Neural progenitor cell (in vitro differentiated cells): Measurements from ENCODE around the gene FLAD1. TPM values are rescaled to one million over a fixed set of nuclear protein-coding genes. Genes with fewer than 3 reads are reported as not detected.

Experiments
- DNase-seq: peaks from one replicate; pipeline ENCODE4 v3.0.0-alpha.2; 2016; ENCODE audit warnings: low spot score
- H2AFZ ChIP-seq: fragments of 200-600 bp; sonication (generic); replicated peaks from 2 replicates; pipeline ENCODE4 v1.6.1; 2016; ENCODE audit warnings: antibody characterized with exemption
- H3F3A ChIP-seq: fragments of 200-600 bp; sonication (generic); 2 replicates; pipeline ENCODE4 v1.6.1; 2016; ENCODE audit warnings: antibody characterized with exemption, low read depth
- H3K27ac ChIP-seq: fragments of 200-600 bp; sonication (generic); 2 replicates; pipeline ENCODE4 v1.5.1; 2016; ENCODE audit warnings: mild to moderate bottlenecking
- H3K27me3 ChIP-seq: fragments of 200-600 bp; sonication (generic); 2 replicates; pipeline ENCODE4 v1.6.1; 2016; ENCODE audit warnings: mild to moderate bottlenecking, moderate library complexity
- H3K36me3 ChIP-seq: fragments of 200-600 bp; sonication (generic); 2 replicates; pipeline ENCODE4 v1.5.1; 2016
- H3K4me1 ChIP-seq: fragments of 200-600 bp; sonication (generic); 2 replicates; pipeline ENCODE4 v1.6.1; 2016; ENCODE audit warnings: mixed run types
- H3K4me2 ChIP-seq: fragments of 200-600 bp; sonication (generic); 2 replicates; pipeline ENCODE4 v1.6.1; 2016
- H3K4me3 ChIP-seq: fragments of 200-600 bp; sonication (generic); 2 replicates; pipeline ENCODE4 v1.5.1; 2016
- H3K79me2 ChIP-seq: fragments of 200-600 bp; sonication (generic); 2 replicates; pipeline ENCODE4 v1.6.1; 2016; ENCODE audit warnings: low read depth
- H3K9ac ChIP-seq: fragments of 200-600 bp; sonication (generic); 2 replicates; pipeline ENCODE4 v1.6.1; 2016
- H3K9me3 ChIP-seq: fragments of 200-600 bp; sonication (generic); 2 replicates; pipeline ENCODE4 v1.5.1; 2016; ENCODE audit warnings: low read depth
- H4K20me1 ChIP-seq: fragments of 200-600 bp; sonication (generic); 2 replicates; pipeline ENCODE4 v1.6.1; 2016; ENCODE audit warnings: low read depth
- H3K27ac Mint-ChIP-seq: 3 replicates; pipeline ENCODE4 v1.8.0; 2021; ENCODE audit warnings: mixed read lengths
- H3K27me3 Mint-ChIP-seq: 2 replicates; pipeline ENCODE4 v1.8.0; 2022; ENCODE audit warnings: low read depth, mild to moderate bottlenecking, inconsistent platforms, moderate library complexity, mixed read lengths; ENCODE audit not compliant: insufficient read depth
- H3K36me3 Mint-ChIP-seq: 3 replicates; pipeline ENCODE4 v1.8.0; 2021; ENCODE audit warnings: mixed read lengths
- H3K4me1 Mint-ChIP-seq: 3 replicates; pipeline ENCODE4 v1.8.0; 2021; ENCODE audit warnings: mixed read lengths
- H3K4me3 Mint-ChIP-seq: 3 replicates; pipeline ENCODE4 v1.8.0; 2021; ENCODE audit warnings: mild to moderate bottlenecking, moderate library complexity, mixed read lengths
- H3K9me3 Mint-ChIP-seq: 3 replicates; pipeline ENCODE4 v1.8.0; 2020; ENCODE audit warnings: mixed read lengths
- CTCF ChIP-seq: fragments of 200-600 bp; sonication (generic); IDR thresholded peaks from 2 replicates; pipeline ENCODE4 v1.5.1; 2017; ENCODE audit warnings: antibody characterized with exemption, mild to moderate bottlenecking
- EZH2 ChIP-seq: fragments of 200-600 bp; sonication (generic); IDR thresholded peaks from 2 replicates; pipeline ENCODE4 v1.6.1; 2017; ENCODE audit warnings: antibody characterized with exemption, mild to moderate bottlenecking, moderate library complexity
- EZH2phosphoT487 ChIP-seq: fragments of 200-600 bp; sonication (generic); IDR thresholded peaks from 2 replicates; pipeline ENCODE4 v1.6.1; 2017; ENCODE audit warnings: antibody characterized with exemption
- total RNA-seq: library from RNA; depleted of rRNA; stranded (reverse); fragments of >200 nt; gene quantifications from 2 replicates; pipeline ENCODE4 v1.2.3, GENCODE V29; 2015; ENCODE audit warnings: low replicate concordance

FLAD1 gene
- total RNA-seq, 1 donor from 2014 or later, result 19.3 TPM

DNA sequence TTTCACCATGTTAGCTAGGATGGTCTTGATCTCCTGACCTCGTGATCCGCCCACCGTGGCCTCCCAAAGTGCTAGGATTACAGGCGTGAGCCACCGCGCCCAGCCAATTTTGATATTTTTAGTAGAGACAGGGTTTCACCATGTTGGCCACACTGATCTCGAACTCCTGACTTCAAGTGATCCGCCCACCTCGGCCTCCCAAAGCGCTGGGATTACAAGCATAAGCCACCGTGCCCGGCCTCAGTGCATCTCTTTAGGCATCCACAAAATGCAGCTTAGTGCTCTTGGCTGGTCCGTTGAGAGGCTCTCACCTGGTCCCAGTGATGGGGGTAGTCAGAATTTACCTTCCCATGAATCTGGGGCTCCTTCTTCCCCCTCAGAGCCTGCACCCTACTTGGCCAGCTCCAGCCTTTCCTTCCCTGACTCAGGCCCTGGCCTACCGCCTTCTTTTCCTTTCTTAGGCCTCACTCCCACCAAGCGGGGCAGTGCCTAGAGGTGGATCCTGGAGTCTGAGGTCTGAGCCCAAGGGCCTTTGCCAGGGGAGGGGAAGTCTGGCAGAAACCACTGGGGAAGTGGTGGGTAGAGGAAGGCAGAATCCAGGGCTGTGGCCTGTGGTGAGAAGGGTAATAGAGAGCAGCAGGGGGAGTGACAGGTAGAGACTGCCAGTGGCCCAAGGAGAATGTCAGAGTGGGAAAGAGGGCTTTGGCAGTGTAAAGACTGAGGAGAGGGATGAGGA is 14.0 kb downstream of the FLAD1 start:
- Histone ChIP-seq H3K79me2 (no peaks in the 10 kb centered on the region), H2AFZ (no peak overlapping the region), H3K27me3 (no peaks in the 10 kb centered on the region), H3K4me2 (no peak overlapping the region), H3K36me3 (no peaks in the 10 kb centered on the region), H3K4me3 (no peak overlapping the region), H3F3A (peaks cover 46% of the 10 kb centered on the region), H3K9ac (no peak overlapping the region), H3K4me1 (peaks cover 8% of the 10 kb centered on the region), H4K20me1 (no peaks in the 10 kb centered on the region), H3K9me3 (no peaks in the 10 kb centered on the region), H3K27ac (no peak overlapping the region)
- H3K27me3 Mint-ChIP-seq, result peaks cover 12% of the 10 kb centered on the region
- peaks cover 30% of the 10 kb centered on the region for H3K4me1 Mint-ChIP-seq
- no peak overlapping the region for H3K4me3 Mint-ChIP-seq
- H3K9me3 Mint-ChIP-seq, result no peaks in the 10 kb centered on the region
- no peak for DNase-seq
- H3K36me3 Mint-ChIP-seq, result peaks cover 2% of the 10 kb centered on the region
- no peak overlapping the region for H3K27ac Mint-ChIP-seq
- TF ChIP-seq EZH2 (no peak), EZH2phosphoT487 (no peak), CTCF (no peak)

DNA sequence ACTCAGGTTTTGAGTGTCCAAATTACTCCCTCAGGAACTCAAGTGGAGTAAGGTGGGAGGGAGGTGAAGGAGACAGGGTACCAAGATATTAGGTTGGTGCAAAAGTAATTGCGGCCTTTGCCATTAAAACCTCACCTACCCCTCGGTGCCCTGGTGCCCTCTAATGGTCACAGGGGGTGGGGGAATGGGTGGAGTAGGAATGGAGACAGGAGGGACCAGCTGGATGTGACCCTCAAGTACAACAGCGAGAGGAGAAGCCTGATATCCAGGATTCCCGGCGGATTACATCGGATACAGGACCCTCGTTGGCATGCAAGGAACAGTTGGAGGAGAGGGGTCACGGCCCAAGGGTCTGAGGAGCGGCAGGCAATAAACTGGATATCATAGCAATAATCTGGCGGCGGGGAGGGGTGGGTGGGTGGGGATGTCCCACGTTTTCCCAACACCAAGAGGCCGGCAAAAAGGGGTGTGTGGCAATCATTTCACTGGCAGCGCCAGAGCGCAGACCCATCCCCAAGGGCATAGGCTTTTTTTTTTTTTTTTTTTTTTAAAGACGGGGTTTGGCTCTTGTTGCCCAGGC is 15.1 kb downstream of the FLAD1 start:
- Histone ChIP-seq H3K9ac (no peak overlapping the region), H3K4me3 (no peak overlapping the region), H3K27ac (no peak overlapping the region), H3K36me3 (no peaks in the 10 kb centered on the region), H4K20me1 (no peaks in the 10 kb centered on the region), H3K4me2 (no peak overlapping the region), H3K9me3 (no peaks in the 10 kb centered on the region), H2AFZ (no peak overlapping the region), H3K27me3 (no peaks in the 10 kb centered on the region), H3F3A (peaks cover 42% of the 10 kb centered on the region), H3K79me2 (peaks cover 7% of the 10 kb centered on the region), H3K4me1 (peaks cover 8% of the 10 kb centered on the region)
- Mint-ChIP-seq H3K4me3 (peak overlapping the region; percentile 59), H3K27ac (no peak overlapping the region), H3K36me3 (no peaks in the 10 kb centered on the region), H3K27me3 (peaks cover 7% of the 10 kb centered on the region), H3K9me3 (no peaks in the 10 kb centered on the region), H3K4me1 (peaks cover 25% of the 10 kb centered on the region)
- DNase-seq, result no peak
- TF ChIP-seq EZH2phosphoT487, result no peak
- TF ChIP-seq EZH2, result no peak
- no peak for TF ChIP-seq CTCF

- Histone ChIP-seq H3K9ac (no peak overlapping the region), H3K36me3 (no peaks in the 10 kb centered on the region), H3K9me3 (no peaks in the 10 kb centered on the region), H2AFZ (no peak overlapping the region), H3F3A (peaks cover 43% of the 10 kb centered on the region), H3K4me1 (peaks cover 13% of the 10 kb centered on the region), H3K79me2 (peaks cover 14% of the 10 kb centered on the region), H4K20me1 (no peaks in the 10 kb centered on the region), H3K27me3 (no peaks in the 10 kb centered on the region), H3K4me2 (peak overlapping the region; percentile 82), H3K27ac (no peak overlapping the region), H3K4me3 (peak overlapping the region; percentile 72)
- peak overlapping the region; percentile 94 for H3K27ac Mint-ChIP-seq
- H3K4me1 Mint-ChIP-seq, result peaks cover 25% of the 10 kb centered on the region
- no peaks in the 10 kb centered on the region for H3K36me3 Mint-ChIP-seq
- H3K4me3 Mint-ChIP-seq, result peak overlapping the region; percentile 83
- peak; percentile 84 for DNase-seq
- no peak for TF ChIP-seq EZH2
- no peak for TF ChIP-seq EZH2phosphoT487
- TF ChIP-seq CTCF, result peak; percentile 92
- peaks cover 4% of the 10 kb centered on the region for H3K27me3 Mint-ChIP-seq
- H3K9me3 Mint-ChIP-seq, result no peaks in the 10 kb centered on the region
Measured at GRCh38 chr1:154998818-154999570, 15.8 kb downstream of the FLAD1 start.
